ENCODE measurements around the gene SPIB. TPM values are rescaled to one million over a fixed set of nuclear protein-coding genes. Genes with fewer than 3 reads are reported as not detected.

SPIB gene
- total RNA-seq, 1 donor from 2014 or later = not detected

Other genes with a start within 250 kb of the SPIB start
- 131 TPM for gene MYH14, start 215.3 kb upstream of the SPIB start, total RNA-seq
- gene KCNC3, start 89.6 kb upstream of the SPIB start, total RNA-seq = 2.5 TPM
- 0.32 TPM for gene NAPSA, start 53.3 kb upstream of the SPIB start, total RNA-seq
- gene NR1H2, start 42.5 kb upstream of the SPIB start, total RNA-seq = 76.5 TPM
- gene POLD1, start 34.6 kb upstream of the SPIB start, total RNA-seq = 10.6 TPM
- gene MYBPC2, start 14.0 kb downstream of the SPIB start, total RNA-seq = 0.12 TPM
- gene EMC10, start 57.6 kb downstream of the SPIB start, total RNA-seq = 79.5 TPM
- 1.2 TPM for gene GARIN5A, start 57.9 kb downstream of the SPIB start, total RNA-seq
- 35.2 TPM for gene JOSD2, start 92.3 kb downstream of the SPIB start, total RNA-seq
- gene ASPDH, start 95.0 kb downstream of the SPIB start, total RNA-seq = not detected
- gene LRRC4B, start 149.5 kb downstream of the SPIB start, total RNA-seq = 0.62 TPM
- gene SYT3, start 220.9 kb downstream of the SPIB start, total RNA-seq = 0.15 TPM
- gene C19orf81, start 230.5 kb downstream of the SPIB start, total RNA-seq = 2.7 TPM